ENCODE measurements around the gene MACROD2. TPM values are rescaled to one million over a fixed set of nuclear protein-coding genes. Genes with fewer than 3 reads are reported as not detected.

Gene MACROD2
- total RNA-seq, 1 experiment from 2014 or later: 1.6 TPM

DNA sequence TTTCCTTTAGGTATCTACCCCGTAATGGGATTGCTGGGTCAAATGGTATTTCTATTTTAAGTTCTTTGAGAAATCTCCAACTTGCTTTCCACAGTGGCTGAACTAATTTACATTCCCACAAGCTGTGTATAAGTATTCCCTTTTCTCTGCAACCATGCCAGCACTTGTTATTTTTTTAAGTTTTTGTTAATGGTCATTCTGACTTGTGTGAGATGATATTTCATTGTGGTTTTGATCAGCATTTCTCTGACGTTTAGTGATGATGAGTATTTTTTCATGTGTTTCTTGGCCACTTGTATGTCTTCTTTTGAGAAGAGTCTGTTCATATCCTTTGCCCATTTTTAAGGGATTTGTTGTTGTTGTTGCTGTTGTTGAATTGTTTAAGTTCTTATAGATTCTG lies 1706.8 kb downstream of the MACROD2 start:
- no CpG with 5 or more reads among the region's 2 CpGs for WGBS (ENCODE audit: extremely low coverage, insufficient read length, low lambda C conversion rate)
- Histone ChIP-seq H4K8ac (replicated peaks; ENCODE audit: insufficient read length, low read depth, low read length) (no peak overlapping the region), H3K9me3 (ENCODE audit: control insufficient read depth, low read depth, low read length) (no peaks in the 10 kb centered on the region)

More for the DNA sequence above, 1706.8 kb downstream of the MACROD2 start:
- Histone ChIP-seq H3K14ac (ENCODE audit: insufficient read depth, low read length) (no peak overlapping the region), H2BK5ac (ENCODE audit: insufficient read length, low read length) (no peak overlapping the region), H2BK15ac (ENCODE audit: low read depth, low read length) (no peak overlapping the region), H3T11ph (ENCODE audit: low read length) (no peak overlapping the region), H2AFZ (ENCODE audit: low read length) (no peak overlapping the region), H3K4ac (ENCODE audit: low read depth, low read length) (no peak overlapping the region), H3K4me2 (ENCODE audit: insufficient read depth, insufficient read length, low read length) (no peak overlapping the region), H4K20me1 (ENCODE audit: control insufficient read depth, insufficient read depth, insufficient read length) (no peaks in the 10 kb centered on the region), H3K23ac (ENCODE audit: insufficient read length, low read depth, low read length) (no peak overlapping the region), H3K79me1 (ENCODE audit: insufficient read depth, low read depth, low read length, poor library complexity, severe bottlenecking) (no peaks in the 10 kb centered on the region), H2BK120ac (ENCODE audit: low read depth, low read length, poor library complexity, severe bottlenecking) (no peak overlapping the region), H2BK12ac (ENCODE audit: insufficient read length, low read depth, low read length) (no peak overlapping the region), H4K91ac (ENCODE audit: insufficient read length, low read depth, low read length) (no peak overlapping the region), H3K23me2 (ENCODE audit: insufficient read length, low read depth, low read length, poor library complexity, severe bottlenecking) (no peaks in the 10 kb centered on the region), H2AK5ac (ENCODE audit: insufficient read length, low read length) (no peak overlapping the region), H3K27ac (ENCODE audit: insufficient read length, low read depth, low read length) (no peak overlapping the region), H3K18ac (ENCODE audit: insufficient read length, low read depth, low read length) (no peak overlapping the region), H3K4me1 (ENCODE audit: insufficient read depth, low read length) (no peaks in the 10 kb centered on the region), H3K79me2 (ENCODE audit: insufficient read depth, low read length) (no peaks in the 10 kb centered on the region), H3K27me3 (ENCODE audit: insufficient read depth, low read length) (no peaks in the 10 kb centered on the region), H2BK20ac (ENCODE audit: low read depth, low read length, poor library complexity, severe bottlenecking) (no peak overlapping the region), H4K5ac (ENCODE audit: insufficient read length, low read depth, low read length) (no peak overlapping the region), H3K9ac (ENCODE audit: extremely low read depth, insufficient read length, low read length) (no peak overlapping the region), H3K56ac (ENCODE audit: insufficient read length, low read depth, low read length) (no peak overlapping the region)
- peaks cover 0 to 12% (median 0%) of the 10 kb centered on the region in 3 experiments; a peak in 2 of 7 replicates for H3K36me3 Mint-ChIP-seq (ENCODE audit: insufficient read depth in 1 of 3, low read depth in 3 of 3)
- peaks cover 10 to 18% of the 10 kb centered on the region in 2 experiments; a peak in 3 of 4 replicates for H3K4me1 Mint-ChIP-seq
- no peaks in the 10 kb centered on the region; the same call in 1 of the 2 replicates for H3K27me3 Mint-ChIP-seq (ENCODE audit: low read depth)
- no peak for TF ChIP-seq CTCF (conservative IDR thresholded peaks at IDR 0.05)
- H3K27ac Mint-ChIP-seq: no peak overlapping the region
- H3K9me3 Mint-ChIP-seq: peaks cover 5 to 9% of the 10 kb centered on the region in 2 experiments; a peak in 2 of 5 replicates
- no peak overlapping the region for H3K4me3 Mint-ChIP-seq
- no peak for DNase-seq

Measured in H9 (cell line).